Kidney (tissue), 14 donors: ENCODE data around the gene SAMD8. TPM values are rescaled to one million over a fixed set of nuclear protein-coding genes. Genes with fewer than 3 reads are reported as not detected.

Experiments
- DNase-seq, 5 donors: peaks; one replicate each; pipeline ENCODE4 v3.0.0-alpha.2; 2013 to 2020
- FAIRE-seq: peaks from 2 replicates; lab custom pipeline; 2012; peaks lifted over from hg19 to GRCh38; lab: Jason Lieb, UNC
- H3K27ac ChIP-seq, 2 donors: one replicate each; pipeline ENCODE4 v1.7.0; 2013; ENCODE audit warnings: low read depth in 2 of 2, low read length in 2 of 2, inconsistent platforms in 1 of 2
- H3K27me3 ChIP-seq: one replicate; pipeline ENCODE4 v1.7.1; 2013; ENCODE audit warnings: low read length, inconsistent platforms; ENCODE audit not compliant: control insufficient read depth, insufficient read depth
- H3K36me3 ChIP-seq, 3 donors: one replicate each; pipeline versions ENCODE4 v1.7.0 to v1.7.1; 2013; ENCODE audit warnings: low read length in 3 of 3, control low read depth in 1 of 3, inconsistent platforms in 1 of 3; ENCODE audit not compliant: insufficient read depth in 3 of 3, control insufficient read depth in 2 of 3
- H3K4me1 ChIP-seq, 3 donors: one replicate each; pipeline versions ENCODE4 v1.7.0 to v1.7.1; 2013; ENCODE audit warnings: low read length in 3 of 3, inconsistent platforms in 1 of 3, low read depth in 1 of 3; ENCODE audit not compliant: control insufficient read depth in 2 of 3, insufficient read depth in 2 of 3
- H3K4me3 ChIP-seq, 3 donors: one replicate each; pipeline versions ENCODE4 v1.7.0 to v1.8.1; 2013; ENCODE audit warnings: low read length in 3 of 3, control low read depth in 1 of 3, inconsistent platforms in 1 of 3
- H3K9ac ChIP-seq, 3 donors: one replicate each; pipeline versions ENCODE4 v1.7.0 to v1.7.1; 2013; ENCODE audit warnings: low read length in 3 of 3, control low read depth in 1 of 3, inconsistent platforms in 1 of 3
- H3K9me3 ChIP-seq, 3 donors: one replicate each; pipeline versions ENCODE4 v1.7.0 to v1.7.1; 2013; ENCODE audit warnings: low read length in 3 of 3, control low read depth in 1 of 3, inconsistent platforms in 1 of 3; ENCODE audit not compliant: control insufficient read depth in 2 of 3, insufficient read depth in 1 of 3
- CTCF ChIP-seq: IDR thresholded peaks from 3 replicates; pipeline ENCODE4 v1.5.1; 2012; ENCODE audit warnings: mild to moderate bottlenecking, moderate library complexity, borderline replicate concordance; ENCODE audit not compliant: insufficient read depth; ENCODE audit errors: extremely low read depth
- intact Hi-C: fragments of 100-400 bp; cut with DNase I; formaldehyde crosslinking; loops from one replicate; pipeline ENCODE4 v1.11.1; 2022
- polyA plus RNA-seq: library from polyadenylated mRNA; stranded (reverse); fragments of 350-450 nt; fragmentation: Illumina TruSeq; extraction: RNeasy Lipid Tissue Mini Kit (QIAGEN cat#74804); gene quantifications from one replicate; pipeline ENCODE4 v1.2.3, GENCODE V29; 2014; ENCODE audit warnings: low read depth, low replicate concordance; ENCODE audit not compliant: insufficient read depth
- total RNA-seq: library from RNA; stranded (reverse); fragmentation: NEBNext Ultra II Directional; extraction: Animal tissue kit (Norgen Biotek cat#: 25700); gene quantifications from one replicate; pipeline ENCODE4 v1.2.1, GENCODE V29; 2021
- donor health status: control.
- donor health status: control.
- donor health status: control.
- donor health status: control.
- donor health status: control.
- donor health status: DM: yes; HTN: yes; CAD: no.
- donor health status: Normal renal cell carcinoma (clear cell type).

SAMD8 gene
- total and polyA plus RNA-seq, 2 donors from 2014 or later, result 5.3 to 20.5 TPM

GRCh38 chr10:75101416-75102251 is 9.8 kb upstream of the SAMD8 start:
- FAIRE-seq (no peak), DNase-seq (no peak)
- H3K36me3 ChIP-seq, result no peaks in the 10 kb centered on the region
- no peak overlapping the region for H3K27ac ChIP-seq
- peaks cover 0 to 6% (median 0%) of the 10 kb centered on the region in 3 donors for H3K4me1 ChIP-seq
- no peaks in the 10 kb centered on the region for H3K27me3 ChIP-seq
- H3K9ac ChIP-seq, result no peak overlapping the region
- no peak overlapping the region for H3K4me3 ChIP-seq
- no peak for TF ChIP-seq CTCF
- H3K9me3 ChIP-seq, result no peaks in the 10 kb centered on the region
- intact Hi-C loops, result no loop called here

GRCh38 chr10:75102830-75103673 is 8.4 kb upstream of the SAMD8 start:
- no peak overlapping the region for H3K9ac ChIP-seq
- TF ChIP-seq CTCF, result no peak
- no peaks in the 10 kb centered on the region for H3K9me3 ChIP-seq
- intact Hi-C loops, result no loop called here
- H3K4me3 ChIP-seq, result no peak overlapping the region
- no peak for FAIRE-seq
- H3K27me3 ChIP-seq, result no peaks in the 10 kb centered on the region
- no peaks in the 10 kb centered on the region for H3K36me3 ChIP-seq
- H3K27ac ChIP-seq, result no peak overlapping the region
- DNase-seq, result no peak
- peaks cover 0 to 6% (median 0%) of the 10 kb centered on the region in 3 donors for H3K4me1 ChIP-seq

GRCh38 chr10:75103881-75104686 is 7.4 kb upstream of the SAMD8 start:
- no peak overlapping the region for H3K9ac ChIP-seq
- no peak overlapping the region for H3K4me3 ChIP-seq
- H3K9me3 ChIP-seq, result no peaks in the 10 kb centered on the region
- H3K36me3 ChIP-seq, result no peaks in the 10 kb centered on the region
- no peak overlapping the region for H3K27ac ChIP-seq
- intact Hi-C loops, result no loop called here
- H3K4me1 ChIP-seq, result peaks cover 0 to 6% (median 0%) of the 10 kb centered on the region in 3 donors
- no peaks in the 10 kb centered on the region for H3K27me3 ChIP-seq
- TF ChIP-seq CTCF, result no peak
- FAIRE-seq (no peak), DNase-seq (no peak)
